ENCODE data around the gene ZNF385D.

- TF ChIP-seq, protein P1, sequence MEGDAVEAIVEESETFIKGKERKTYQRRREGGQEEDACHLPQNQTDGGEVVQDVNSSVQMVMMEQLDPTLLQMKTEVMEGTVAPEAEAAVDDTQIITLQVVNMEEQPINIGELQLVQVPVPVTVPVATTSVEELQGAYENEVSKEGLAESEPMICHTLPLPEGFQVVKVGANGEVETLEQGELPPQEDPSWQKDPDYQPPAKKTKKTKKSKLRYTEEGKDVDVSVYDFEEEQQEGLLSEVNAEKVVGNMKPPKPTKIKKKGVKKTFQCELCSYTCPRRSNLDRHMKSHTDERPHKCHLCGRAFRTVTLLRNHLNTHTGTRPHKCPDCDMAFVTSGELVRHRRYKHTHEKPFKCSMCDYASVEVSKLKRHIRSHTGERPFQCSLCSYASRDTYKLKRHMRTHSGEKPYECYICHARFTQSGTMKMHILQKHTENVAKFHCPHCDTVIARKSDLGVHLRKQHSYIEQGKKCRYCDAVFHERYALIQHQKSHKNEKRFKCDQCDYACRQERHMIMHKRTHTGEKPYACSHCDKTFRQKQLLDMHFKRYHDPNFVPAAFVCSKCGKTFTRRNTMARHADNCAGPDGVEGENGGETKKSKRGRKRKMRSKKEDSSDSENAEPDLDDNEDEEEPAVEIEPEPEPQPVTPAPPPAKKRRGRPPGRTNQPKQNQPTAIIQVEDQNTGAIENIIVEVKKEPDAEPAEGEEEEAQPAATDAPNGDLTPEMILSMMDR (IDR thresholded peaks at IDR 0.05) = no peak
- TF ChIP-seq POLR2AphosphoS5 (IDR thresholded peaks at IDR 0.05) (no peak), POLR2A (IDR thresholded peaks at IDR 0.05) (no peak)
Observed at GRCh38 chr3:21694506-21694905, 56.5 kb downstream of the ZNF385D start.
